LNCaP clone FGC (cell line): Measurements from ENCODE around the gene HIPK1.
"Not testable (repeated sequence)": the region's sequence is repeated elsewhere in the genome, so short reads cannot be mapped to it uniquely, and the experiment has no call there.

ENCODE experiments used
- DNase-seq: peaks from one replicate; pipeline ENCODE4 v3.0.0-alpha.2; 2011; ENCODE audit warnings: low read depth
- H3K4me3 ChIP-seq: 2 replicates; pipeline ENCODE4 v1.5.1; 2011; ENCODE audit warnings: mild to moderate bottlenecking, low read depth, low read length, control low read depth
- CTCF ChIP-seq: IDR thresholded peaks from 2 replicates; pipeline ENCODE4 v1.5.1; 2012; ENCODE audit warnings: mild to moderate bottlenecking; ENCODE audit not compliant: control insufficient read depth, insufficient read depth; ENCODE audit errors: extremely low read depth

HIPK1 gene

GRCh38 chr1:114008993-114009392 lies 79.9 kb downstream of the HIPK1 start:
- H3K4me3 ChIP-seq, result no peak overlapping the region
- no peak for DNase-seq
- no peak for TF ChIP-seq CTCF

- no peak for DNase-seq
- TF ChIP-seq CTCF, result no peak
- no peak overlapping the region for H3K4me3 ChIP-seq
Observed at GRCh38 chr1:114009393-114009792, 80.3 kb downstream of the HIPK1 start.

GRCh38 chr1:114010433-114011184 lies 81.5 kb downstream of the HIPK1 start:
- no peak for TF ChIP-seq CTCF
- no peak overlapping the region for H3K4me3 ChIP-seq
- no peak for DNase-seq

- H3K4me3 ChIP-seq, result no peak overlapping the region
- DNase-seq, result no peak
- no peak for TF ChIP-seq CTCF
Observed at GRCh38 chr1:114011796-114012195, 82.7 kb downstream of the HIPK1 start.

- no peak for DNase-seq
- TF ChIP-seq CTCF, result no peak
- no peak overlapping the region for H3K4me3 ChIP-seq
Observed at GRCh38 chr1:114015075-114015474, 86.0 kb downstream of the HIPK1 start.

GRCh38 chr1:114019724-114020123 lies 90.6 kb downstream of the HIPK1 start:
- DNase-seq, H3K4me3 ChIP-seq: not testable (repeated sequence)

GRCh38 chr1:114021665-114022099 lies 92.6 kb downstream of the HIPK1 start:
- no peak for TF ChIP-seq CTCF
- DNase-seq, result no peak

GRCh38 chr1:114022877-114023276 lies 93.8 kb downstream of the HIPK1 start:
- TF ChIP-seq CTCF, result no peak
- DNase-seq, result no peak
- no peak overlapping the region for H3K4me3 ChIP-seq

More at GRCh38 chr1:114021665-114022099, 92.6 kb downstream of the HIPK1 start:
- H3K4me3 ChIP-seq, result no peak overlapping the region
